Measurements from ENCODE around the gene SGMS1.
"Not testable (repeated sequence)": the region's sequence is repeated elsewhere in the genome, so short reads cannot be mapped to it uniquely, and the experiment has no call there.

The SGMS1 gene

GRCh38 chr10:50552771-50553535 lies 70.8 kb downstream of the SGMS1 start:
- no peak for DNase-seq

- no peak for DNase-seq
These were observed 71.4 kb downstream of the SGMS1 start for GRCh38 chr10:50552308-50552707.

- DNase-seq, result no peak
These were observed 71.9 kb downstream of the SGMS1 start for GRCh38 chr10:50551894-50552293.

GRCh38 chr10:50550291-50550839 lies 73.4 kb downstream of the SGMS1 start:
- no peak for DNase-seq

GRCh38 chr10:50549186-50549585 lies 74.6 kb downstream of the SGMS1 start:
- DNase-seq, result not testable (repeated sequence)

GRCh38 chr10:50548481-50548880 lies 75.3 kb downstream of the SGMS1 start:
- DNase-seq, result not testable (repeated sequence)

- not testable (repeated sequence) for DNase-seq
These were observed 77.5 kb downstream of the SGMS1 start for GRCh38 chr10:50546287-50546686.

GRCh38 chr10:50545846-50546245 lies 77.9 kb downstream of the SGMS1 start:
- no peak for DNase-seq

GRCh38 chr10:50544857-50545429 lies 78.8 kb downstream of the SGMS1 start:
- DNase-seq, result no peak

GRCh38 chr10:50544095-50544856 lies 79.5 kb downstream of the SGMS1 start:
- no peak for DNase-seq

- DNase-seq, result no peak
These were observed 80.9 kb downstream of the SGMS1 start for GRCh38 chr10:50542871-50543270.

- DNase-seq, result no peak
These were observed 81.8 kb downstream of the SGMS1 start for GRCh38 chr10:50541921-50542320.

- no peak for DNase-seq
These were observed 82.4 kb downstream of the SGMS1 start for GRCh38 chr10:50541317-50541716.

- no peak for DNase-seq
These were observed 83.0 kb downstream of the SGMS1 start for GRCh38 chr10:50540826-50541122.

- no peak for DNase-seq
These were observed 83.5 kb downstream of the SGMS1 start for GRCh38 chr10:50540069-50540825.

GRCh38 chr10:50538555-50539398 lies 85.0 kb downstream of the SGMS1 start:
- no peak for DNase-seq

- no peak for DNase-seq
These were observed 87.0 kb downstream of the SGMS1 start for GRCh38 chr10:50536617-50537240.

GRCh38 chr10:50534748-50535376 lies 88.9 kb downstream of the SGMS1 start:
- DNase-seq, result not testable (repeated sequence)

- no peak for DNase-seq
These were observed 90.5 kb downstream of the SGMS1 start for GRCh38 chr10:50533296-50533695.

- no peak for DNase-seq
These were observed 92.2 kb downstream of the SGMS1 start for GRCh38 chr10:50531388-50532077.

Data from NCI-H1092 treated with DMSO at 0.1 percent for 48 hours (cell line).